Motor neuron (in vitro differentiated cells): Measurements from ENCODE around the gene PDE4B. TPM values are rescaled to one million over a fixed set of nuclear protein-coding genes. Genes with fewer than 3 reads are reported as not detected.

Source experiments
- ATAC-seq, 8 experiments: fragments of 200-7000 bp; cut with Tn5 transposase; replicated peaks in 6 of 8; 2 replicates each; pipeline ENCODE4 v1.8.0; 2021; ENCODE audit warnings: mild to moderate bottlenecking in 8 of 8, moderate library complexity in 8 of 8
- H3K27ac ChIP-seq, 2 donors: fragments of 250-450 bp; sonication (Bioruptor Pico); 2 replicates each; pipeline ENCODE4 v1.9.0; 2021; ENCODE audit warnings: antibody characterized with exemption in 2 of 2, mild to moderate bottlenecking in 2 of 2, moderate library complexity in 1 of 2
- H3K4me1 ChIP-seq, 2 donors: fragments of 250-450 bp; sonication (Bioruptor Pico); replicated peaks in 1 of 2; 2 replicates each; pipeline ENCODE4 v1.6.1; 2021; ENCODE audit warnings: antibody characterized with exemption in 2 of 2, mild to moderate bottlenecking in 2 of 2, moderate library complexity in 1 of 2
- H3K4me3 ChIP-seq, 5 donors: fragments of 250-450 bp; sonication (Bioruptor Pico); 2 replicates each; pipeline ENCODE4 v1.9.0; 2021; ENCODE audit warnings: antibody characterized with exemption in 5 of 5, mild to moderate bottlenecking in 5 of 5, moderate library complexity in 4 of 5
- WGBS, 10 experiments: fragments of 450-650 bp; shearing (Covaris generic); methylation state at CpG; one replicate each; pipeline ENCODE4 v1.0.0; 2022; 5-methylcytosine and 5-hydroxymethylcytosine counted together
- in situ Hi-C, 9 experiments: fragments of 400-800 bp; cut with MboI; loops; one replicate each; pipeline ENCODE4 v1.15.0; 2021; ENCODE audit warnings: low sequenced_read_pairs in 9 of 9, low pct_unique_long_range_greater_than_20kb in 2 of 9; ENCODE audit not compliant: unreplicated experiment in 9 of 9
- total RNA-seq, 8 experiments: library from RNA; unstranded; fragments of 300-600 nt; gene quantifications; 2 replicates each; pipeline versions ENCODE4 v1.2.3 to v1.2.4, GENCODE V29; 2022

The PDE4B gene
- total RNA-seq, 8 experiments from 2014 or later = 13.9 to 63.1 (median 43.3) TPM

- peaks cover 7 to 11% of the 10 kb centered on the region in 2 donors for H3K4me1 ChIP-seq
- WGBS, 10 experiments = 0 to 100% (median 63%) methylated on average over 1 to 2 of the region's 2 CpGs
- in situ Hi-C loops = no loop called here
- H3K27ac ChIP-seq = no peak overlapping the region
- peak in 1 of 8 experiments; percentile 52 for ATAC-seq
- H3K4me3 ChIP-seq = no peak overlapping the region
These were observed 547.2 kb downstream of the PDE4B start for GRCh38 chr1:66339944-66340343.

- no peaks in the 10 kb centered on the region for H3K4me1 ChIP-seq
- 80 to 100% (median 88%) methylated on average over 1 of the region's 1 CpG; no CpG with 5 or more reads in 2 of the 10 experiments for WGBS, 10 experiments
- in situ Hi-C loops = no loop called here
- no peak for ATAC-seq
- H3K4me3 ChIP-seq = no peak overlapping the region
- no peak overlapping the region for H3K27ac ChIP-seq
These were observed 548.9 kb downstream of the PDE4B start for GRCh38 chr1:66341446-66342089.

DNA sequence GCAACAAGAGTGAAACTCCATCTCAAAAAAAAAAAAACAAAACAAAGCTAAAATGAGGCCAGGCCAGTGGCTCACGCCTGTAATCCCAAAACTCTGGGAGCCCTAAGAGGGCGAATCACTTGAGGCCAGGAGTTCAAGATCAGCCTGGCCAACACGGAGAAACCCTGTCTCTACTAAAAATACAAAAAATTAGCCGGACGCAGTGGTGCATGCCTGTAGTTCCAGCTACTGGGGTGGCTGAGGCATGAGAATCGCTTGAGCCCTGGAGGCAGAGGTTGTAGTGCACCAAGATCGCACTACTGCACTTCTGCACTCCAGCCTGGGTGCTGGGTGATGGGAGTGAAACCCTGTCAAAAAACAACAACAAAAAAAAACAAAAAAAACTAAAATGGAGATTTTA, 550.0 kb downstream of the PDE4B start:
- in situ Hi-C loops = no loop called here

GRCh38 chr1:66343569-66344325, 551.1 kb downstream of the PDE4B start:
- H3K27ac ChIP-seq = no peak overlapping the region
- in situ Hi-C loops = no loop called here
- 83 to 100% (median 100%) methylated on average over 1 of the region's 1 CpG for WGBS, 10 experiments
- no peaks in the 10 kb centered on the region for H3K4me1 ChIP-seq
- peak in 3 of 8 experiments; percentile 39 for ATAC-seq
- no peak overlapping the region for H3K4me3 ChIP-seq

More for the DNA sequence above, 550.0 kb downstream of the PDE4B start:
- WGBS, 10 experiments = 88 to 100% (median 95%) methylated on average over 1 to 7 of the region's 7 CpGs
- Histone ChIP-seq H3K27ac (no peak overlapping the region), H3K4me3 (no peak overlapping the region), H3K4me1 (no peaks in the 10 kb centered on the region)
- no peak for ATAC-seq

GRCh38 chr1:66346057-66346795, 553.5 kb downstream of the PDE4B start:
- 67 to 95% (median 91%) methylated on average over 1 to 2 of the region's 2 CpGs for WGBS, 10 experiments
- in situ Hi-C loops = no loop called here
- H3K27ac ChIP-seq = no peak overlapping the region

GRCh38 chr1:66346873-66347272, 554.2 kb downstream of the PDE4B start:
- H3K27ac ChIP-seq = no peak overlapping the region
- H3K4me1 ChIP-seq = peaks cover 7 to 9% of the 10 kb centered on the region in 2 donors
- 60 to 100% (median 91%) methylated on average over 1 to 3 of the region's 3 CpGs for WGBS, 10 experiments
- H3K4me3 ChIP-seq = no peak overlapping the region
- ATAC-seq = no peak
- in situ Hi-C loops = no loop called here

More at GRCh38 chr1:66346057-66346795, 553.5 kb downstream of the PDE4B start:
- ATAC-seq = no peak
- Histone ChIP-seq H3K4me1 (peaks cover under 1 to 2% of the 10 kb centered on the region in 2 donors), H3K4me3 (no peak overlapping the region)

GRCh38 chr1:66348776-66349175, 556.1 kb downstream of the PDE4B start:
- peaks cover 25 to 28% of the 10 kb centered on the region in 2 donors for H3K4me1 ChIP-seq
- WGBS, 10 experiments = 20 to 100% (median 96%) methylated on average over 1 of the region's 1 CpG
- no peak overlapping the region for H3K4me3 ChIP-seq
- ATAC-seq = no peak
- in situ Hi-C loops = no loop called here
- H3K27ac ChIP-seq = no peak overlapping the region

DNA sequence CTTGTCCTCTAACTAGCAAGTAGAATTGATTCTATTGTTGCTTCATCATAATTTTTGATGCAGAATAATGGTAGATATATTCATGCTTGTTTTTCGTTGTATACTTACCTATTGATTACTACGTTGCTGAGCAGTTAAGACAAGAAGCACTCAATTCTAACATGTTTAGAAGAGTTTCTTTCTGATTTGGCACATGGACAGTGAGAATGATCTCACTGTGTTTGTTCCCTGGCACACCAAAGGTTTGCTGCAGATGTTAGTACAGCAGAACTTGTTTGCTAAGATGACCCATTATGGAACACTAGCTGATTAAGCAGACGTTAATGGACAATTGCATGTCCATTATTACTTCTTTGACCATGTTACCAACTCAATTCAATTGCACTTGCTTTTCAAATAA, 556.5 kb downstream of the PDE4B start:
- H3K4me3 ChIP-seq = no peak overlapping the region
- peak in 1 of 8 experiments; percentile 4 for ATAC-seq
- no peak overlapping the region for H3K27ac ChIP-seq
- H3K4me1 ChIP-seq = peaks cover 27 to 32% of the 10 kb centered on the region in 2 donors
- in situ Hi-C loops = no loop called here
- WGBS, 10 experiments = 33 to 92% (median 68%) methylated on average over 2 to 3 of the region's 3 CpGs; no CpG with 5 or more reads in 1 of the 10 experiments

GRCh38 chr1:66350001-66350547, 557.4 kb downstream of the PDE4B start:
- no peak overlapping the region for H3K4me3 ChIP-seq
- WGBS, 10 experiments = 3 to 58% (median 41%) methylated on average over 1 to 6 of the region's 6 CpGs; no CpG with 5 or more reads in 1 of the 10 experiments
- in situ Hi-C loops = loop anchor here in 1 of 9 experiments (25.0 kb wide), 1 partner anchor 88 kb away; no protein-coding TSS in a partner anchor
- H3K27ac ChIP-seq = no peak overlapping the region
- ATAC-seq = no peak
- peaks cover 27 to 38% of the 10 kb centered on the region in 2 donors for H3K4me1 ChIP-seq

DNA sequence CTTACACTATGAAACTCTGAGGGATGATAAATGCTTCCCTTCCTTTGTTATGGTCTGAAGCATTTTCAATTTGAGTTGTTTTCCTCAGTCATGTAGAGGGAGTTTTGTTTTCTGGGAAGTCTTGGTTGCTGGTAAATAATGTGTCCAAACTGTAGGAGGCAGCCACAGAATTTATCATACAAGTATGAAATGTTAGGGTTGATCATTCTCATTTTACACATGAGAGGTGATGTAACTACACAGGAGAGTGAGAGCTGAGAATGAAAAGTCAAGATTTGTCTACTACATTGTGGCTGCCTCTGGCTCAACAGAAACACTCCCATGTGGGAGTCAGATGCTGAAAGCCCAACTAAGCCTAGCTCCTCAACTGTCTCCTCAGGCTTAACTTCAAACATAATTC, 558.8 kb downstream of the PDE4B start:
- no peak overlapping the region for H3K4me3 ChIP-seq
- in situ Hi-C loops = loop anchor here in 1 of 9 experiments (25.0 kb wide), 1 partner anchor 89 kb away; no protein-coding TSS in a partner anchor
- H3K4me1 ChIP-seq = peaks cover 39 to 51% of the 10 kb centered on the region in 2 donors
- H3K27ac ChIP-seq = no peak overlapping the region
- ATAC-seq = peak in 4 of 8 experiments; percentile 1 to 53 (median 30)

GRCh38 chr1:66351913-66352312, 559.2 kb downstream of the PDE4B start:
- Histone ChIP-seq H3K4me1 (peaks cover 43 to 53% of the 10 kb centered on the region in 2 donors), H3K4me3 (no peak overlapping the region), H3K27ac (no peak overlapping the region)
- 52 to 100% (median 70%) methylated on average over 2 to 3 of the region's 3 CpGs; no CpG with 5 or more reads in 5 of the 10 experiments for WGBS, 10 experiments
- in situ Hi-C loops = loop anchor here in 1 of 9 experiments (25.0 kb wide), 1 partner anchor 90 kb away; no protein-coding TSS in a partner anchor
- ATAC-seq = peak in 6 of 8 experiments; percentile 5 to 73 (median 36)

DNA sequence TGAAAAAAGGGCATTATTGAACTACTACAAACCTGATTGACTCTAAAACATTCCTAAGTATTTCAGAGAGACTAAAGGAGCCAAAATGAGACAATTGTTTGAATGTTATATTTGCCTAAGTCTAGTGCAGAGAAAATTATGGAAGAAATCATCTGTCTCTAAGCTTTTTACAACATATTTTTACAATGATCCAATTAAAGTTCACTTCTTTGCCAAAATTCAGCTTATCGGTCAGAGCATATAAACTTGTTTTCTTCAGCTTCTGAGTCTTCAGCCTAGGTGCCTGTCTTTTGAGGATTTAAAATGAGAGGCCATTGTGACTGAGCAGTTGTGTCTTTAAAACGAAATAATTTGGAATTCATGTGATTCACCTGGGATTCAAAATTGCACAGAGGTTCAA, 560.1 kb downstream of the PDE4B start:
- ATAC-seq = no peak
- Histone ChIP-seq H3K27ac (peak overlapping the region; percentile 17 to 48), H3K4me1 (peaks cover 51 to 56% of the 10 kb centered on the region in 2 donors), H3K4me3 (peak overlapping the region in 4 of 5 donors; percentile 19 to 41 (median 36))
- in situ Hi-C loops = loop anchor here in 1 of 9 experiments (25.0 kb wide), 1 partner anchor 90 kb away; no protein-coding TSS in a partner anchor
- WGBS, 10 experiments = 14 to 85% (median 59%) methylated on average over 1 to 2 of the region's 2 CpGs; no CpG with 5 or more reads in 1 of the 10 experiments
